ENCODE measurements around the gene ASIC2. TPM values are rescaled to one million over a fixed set of nuclear protein-coding genes. Genes with fewer than 3 reads are reported as not detected.

ASIC2 gene
- total RNA-seq, 1 donor from 2014 or later, result 0.23 TPM

GRCh38 chr17:33118391-33119075 is 174.6 kb downstream of the ASIC2 start:
- no peak overlapping the region for H3K4me3 ChIP-seq (ENCODE audit: low read depth, low read length)
- TF ChIP-seq CTCF (conservative IDR thresholded peaks at IDR 0.05; ENCODE audit: low read depth, low read length), result no peak
- no peak for DNase-seq (ENCODE audit: low read depth)

- DNase-seq (ENCODE audit: low read depth), result no peak
- H3K4me3 ChIP-seq (ENCODE audit: low read depth, low read length), result no peak overlapping the region
- TF ChIP-seq CTCF (conservative IDR thresholded peaks at IDR 0.05; ENCODE audit: low read depth, low read length), result no peak
Measured at GRCh38 chr17:33116021-33116551, 177.0 kb downstream of the ASIC2 start.

GRCh38 chr17:33115366-33115765 is 177.7 kb downstream of the ASIC2 start:
- H3K4me3 ChIP-seq (ENCODE audit: low read depth, low read length), result no peak overlapping the region
- no peak for TF ChIP-seq CTCF (conservative IDR thresholded peaks at IDR 0.05; ENCODE audit: low read depth, low read length)
- no peak for DNase-seq (ENCODE audit: low read depth)

GRCh38 chr17:33113991-33114370 is 179.1 kb downstream of the ASIC2 start:
- DNase-seq (ENCODE audit: low read depth), result no peak
- TF ChIP-seq CTCF (conservative IDR thresholded peaks at IDR 0.05; ENCODE audit: low read depth, low read length), result no peak
- no peak overlapping the region for H3K4me3 ChIP-seq (ENCODE audit: low read depth, low read length)

GRCh38 chr17:33113276-33113990 is 179.7 kb downstream of the ASIC2 start:
- no peak for TF ChIP-seq CTCF (conservative IDR thresholded peaks at IDR 0.05; ENCODE audit: low read depth, low read length)
- no peak overlapping the region for H3K4me3 ChIP-seq (ENCODE audit: low read depth, low read length)
- no peak for DNase-seq (ENCODE audit: low read depth)

- DNase-seq (ENCODE audit: low read depth), result no peak
- no peak overlapping the region for H3K4me3 ChIP-seq (ENCODE audit: low read depth, low read length)
- TF ChIP-seq CTCF (conservative IDR thresholded peaks at IDR 0.05; ENCODE audit: low read depth, low read length), result no peak
Measured at GRCh38 chr17:33112763-33113162, 180.3 kb downstream of the ASIC2 start.
